Posterior cingulate gyrus (tissue), 11 donors: Measurements from ENCODE around the gene TXLNB.
A peak's percentile ranks its signal among the peaks of the same experiment; 100 is the strongest.

ENCODE experiments used
- DNase-seq, 10 donors: peaks; one replicate each; pipeline versions ENCODE4 v3.0.0 to v3.0.0-alpha.2; 2020 to 2021; ENCODE audit warnings: mixed read lengths in 3 of 10
- intact Hi-C: fragments of 100-400 bp; cut with DNase I; formaldehyde crosslinking; loops from one replicate; pipeline ENCODE4 v1.15.1; 2023

The TXLNB gene

DNA sequence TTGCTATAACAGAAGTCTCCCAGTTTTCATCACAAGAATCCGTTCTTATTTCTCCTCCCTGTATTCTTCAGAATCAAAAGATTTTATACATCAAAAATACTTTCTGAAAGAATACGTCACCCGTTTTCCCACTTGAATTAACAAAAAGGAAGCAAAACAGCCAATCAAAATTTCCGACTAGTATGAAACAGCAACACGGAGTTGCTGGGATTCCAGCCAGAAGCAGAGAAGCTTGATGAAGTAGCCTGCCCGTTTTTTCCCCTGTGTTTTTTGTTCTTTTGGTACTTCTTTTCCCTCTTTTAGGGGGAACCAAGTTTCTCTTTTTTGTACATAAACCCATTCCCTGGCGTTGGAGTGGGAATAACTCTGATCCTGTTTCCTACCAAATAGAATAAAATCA lies 14.6 kb downstream of the TXLNB start:
- intact Hi-C loops = no loop called here
- no peak for DNase-seq

- no peak for DNase-seq
- intact Hi-C loops = no loop called here
Measured at GRCh38 chr6:139275279-139276055, 16.3 kb downstream of the TXLNB start.

GRCh38 chr6:139271056-139271455 lies 20.7 kb downstream of the TXLNB start:
- DNase-seq = no peak
- intact Hi-C loops = no loop called here

- intact Hi-C loops = no loop called here
- DNase-seq = no peak
Measured at GRCh38 chr6:139270249-139270648, 21.5 kb downstream of the TXLNB start.

DNA sequence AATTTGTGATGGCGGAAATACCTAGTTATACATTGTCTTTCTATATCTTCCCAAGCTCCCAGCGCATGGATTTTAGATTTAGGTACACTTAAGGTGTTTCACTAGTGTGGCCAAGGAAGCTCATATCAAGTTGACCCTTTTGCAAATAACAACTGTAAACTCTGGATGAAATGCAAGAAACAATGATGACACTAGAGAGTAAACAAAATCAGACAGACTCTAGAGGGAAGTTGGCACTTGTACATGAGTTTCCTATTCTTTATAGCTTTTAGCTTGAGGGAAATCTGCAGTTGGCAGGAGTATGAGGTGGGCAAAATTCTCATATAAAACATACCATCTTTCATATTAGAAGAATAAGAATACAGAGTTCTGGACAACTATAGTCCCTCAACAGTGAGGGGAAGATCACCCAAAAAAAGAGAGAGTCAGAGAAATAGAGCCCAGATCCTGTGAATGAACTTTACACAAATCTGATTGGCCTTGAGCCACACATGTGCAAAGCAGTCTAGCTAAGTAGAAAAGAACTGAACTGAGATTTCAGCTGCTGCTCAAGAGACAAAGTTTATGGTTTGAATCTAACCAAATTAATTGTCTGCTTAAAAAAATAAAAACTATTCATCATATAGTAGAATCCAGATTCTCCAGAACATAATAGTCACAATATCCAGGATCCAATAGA lies 26.1 kb downstream of the TXLNB start:
- intact Hi-C loops = no loop called here
- no peak for DNase-seq

DNA sequence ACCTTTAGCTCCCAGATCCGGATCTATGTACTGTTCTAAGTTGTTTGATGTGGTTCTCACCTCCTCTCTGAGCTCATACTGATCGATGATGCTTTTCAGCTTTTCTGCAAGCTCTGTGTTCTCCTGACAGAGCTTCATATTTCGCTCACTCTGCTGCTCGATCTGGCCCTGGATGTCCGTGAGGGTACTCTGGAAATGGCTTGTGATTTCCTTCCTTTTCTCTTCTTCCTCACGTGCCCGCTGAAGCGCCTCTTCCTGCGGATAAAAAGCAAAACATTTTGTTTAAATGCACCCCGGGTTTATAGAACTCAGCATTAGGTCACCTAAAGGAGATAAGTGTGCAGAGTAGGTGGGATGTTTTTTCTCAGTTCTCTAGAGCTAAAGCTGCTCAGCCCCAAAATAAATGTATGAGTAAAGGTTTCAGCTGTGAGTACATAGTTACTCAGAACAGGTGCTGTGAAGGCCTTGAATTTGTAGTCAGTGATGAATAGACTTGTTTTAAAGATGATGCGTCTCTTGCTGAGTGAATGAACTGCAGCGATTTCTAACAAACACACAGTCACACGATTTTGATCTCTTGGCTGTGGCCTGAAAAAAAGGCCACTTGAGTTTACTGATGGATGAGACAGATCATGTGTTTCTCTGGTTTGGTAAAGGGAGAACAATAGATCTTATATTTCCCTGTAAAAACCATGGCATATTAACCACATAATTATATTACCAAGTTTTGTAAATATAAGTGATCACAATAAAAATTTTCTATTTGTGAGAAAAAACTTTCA lies 29.1 kb downstream of the TXLNB start:
- intact Hi-C loops = no loop called here
- DNase-seq = no peak

DNA sequence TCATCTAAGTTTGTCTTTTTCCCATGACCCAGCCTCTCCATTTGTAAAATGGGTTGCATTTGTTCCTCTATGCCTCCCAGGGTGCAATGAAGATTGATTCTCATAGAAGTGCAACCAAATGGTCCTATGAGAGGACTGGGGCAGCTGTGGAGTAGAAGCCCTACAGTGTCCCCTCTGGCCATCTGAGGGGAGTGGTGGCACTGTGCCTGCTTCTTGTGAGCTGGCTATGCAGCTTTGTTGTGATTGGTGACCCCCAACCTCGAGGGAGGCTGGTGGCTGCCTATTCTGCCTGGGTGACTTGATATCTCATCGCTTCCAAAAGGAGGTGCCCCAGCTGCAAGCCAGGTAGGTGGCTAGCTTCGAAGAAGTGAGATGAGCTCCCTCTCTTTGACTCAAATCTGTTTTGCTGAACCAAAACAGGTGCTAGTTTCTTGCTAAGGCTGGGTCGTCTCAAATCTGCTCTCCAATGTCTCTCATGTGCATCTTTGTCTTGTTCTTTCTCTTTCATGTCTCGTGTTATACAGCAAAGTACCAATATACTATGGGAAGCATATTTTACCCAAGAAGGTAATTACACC lies 33.9 kb downstream of the TXLNB start:
- intact Hi-C loops = no loop called here
- DNase-seq = no peak

DNA sequence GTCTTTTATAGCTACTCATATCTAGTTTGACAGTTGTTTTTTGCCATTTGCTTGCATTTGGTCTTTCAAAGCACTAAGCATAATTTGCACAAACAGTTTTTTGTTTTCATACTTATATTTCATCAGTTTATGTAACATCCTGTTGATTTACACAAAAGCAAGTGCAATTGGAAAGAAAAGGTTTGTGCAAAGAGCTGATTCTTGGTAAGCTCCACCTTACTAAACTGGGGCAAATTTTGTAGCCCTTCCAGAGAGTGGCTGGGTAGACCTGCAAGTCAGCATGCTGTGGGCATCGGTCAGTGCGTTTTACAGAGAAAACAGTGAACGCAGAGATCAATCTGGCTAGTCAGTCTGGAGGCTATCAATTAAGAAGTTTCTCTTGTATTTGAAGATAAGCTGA lies 34.5 kb downstream of the TXLNB start:
- intact Hi-C loops = no loop called here
- DNase-seq = no peak

- no peak for DNase-seq
- intact Hi-C loops = no loop called here
Measured at GRCh38 chr6:139256087-139256486, 35.7 kb downstream of the TXLNB start.

GRCh38 chr6:139254196-139254595 lies 37.6 kb downstream of the TXLNB start:
- intact Hi-C loops = no loop called here
- DNase-seq = no peak

GRCh38 chr6:139253656-139254055 lies 38.1 kb downstream of the TXLNB start:
- intact Hi-C loops = no loop called here
- no peak for DNase-seq

DNA sequence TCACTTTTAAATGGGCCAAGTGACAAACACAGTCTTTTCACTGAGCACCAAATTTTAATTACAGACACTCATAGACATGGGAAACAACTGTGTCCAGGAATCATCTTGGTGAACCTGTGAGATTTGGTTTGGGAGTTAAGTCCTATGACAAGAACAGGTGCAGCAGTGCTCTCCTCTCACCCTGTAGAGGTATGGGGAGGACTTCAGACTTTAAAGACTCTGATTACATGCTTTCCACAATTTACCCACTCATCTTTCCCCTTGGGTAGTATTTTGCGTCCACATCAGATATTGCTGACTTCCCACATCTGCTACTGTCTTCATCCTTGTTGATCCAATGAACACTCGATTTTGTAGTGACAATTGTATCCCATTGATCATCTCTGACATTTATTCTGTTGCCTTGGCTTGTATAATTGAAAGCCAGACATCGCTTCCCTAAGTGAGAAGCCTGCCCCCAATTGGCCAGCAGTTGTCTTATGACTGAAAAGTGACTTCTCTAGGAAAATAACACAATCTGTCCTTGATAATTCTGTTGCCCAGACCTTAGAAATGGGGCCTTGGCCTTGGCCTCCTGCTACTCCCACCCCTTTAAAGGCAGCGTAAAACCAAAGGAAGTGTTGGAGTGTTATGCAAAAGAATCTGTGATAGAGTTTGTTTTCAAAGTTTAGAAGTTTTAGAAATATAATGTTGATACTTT lies 40.0 kb downstream of the TXLNB start:
- intact Hi-C loops = no loop called here
- DNase-seq = no peak

DNA sequence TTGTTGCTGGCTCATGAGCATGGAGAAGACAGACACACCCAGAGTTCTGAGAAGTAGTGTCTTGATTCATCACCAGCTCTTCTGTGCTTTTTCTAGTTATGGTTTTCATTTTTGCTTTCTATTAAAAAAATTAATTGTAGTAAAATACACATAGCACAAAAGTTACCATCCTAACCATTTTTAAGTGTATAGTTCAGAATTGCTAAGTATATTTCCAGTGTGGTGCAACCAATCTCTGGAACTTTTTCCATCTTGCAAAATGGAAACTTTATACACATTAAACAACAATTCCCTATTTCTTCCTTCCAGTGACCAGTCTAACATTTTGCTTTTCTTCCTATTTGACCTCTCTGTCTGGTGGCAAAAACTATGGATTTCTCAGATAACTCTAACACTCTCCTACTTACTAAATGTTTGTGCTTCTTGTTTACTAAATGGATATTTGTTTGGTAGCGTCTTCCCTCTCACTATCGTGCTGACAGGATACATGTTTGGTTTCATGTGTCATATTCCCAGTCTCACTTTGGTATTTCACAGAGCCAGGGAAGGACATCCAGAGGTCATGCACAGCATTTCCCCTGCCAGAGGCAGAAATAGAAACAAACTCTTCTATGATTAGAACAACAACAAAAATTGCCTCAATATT lies 40.6 kb downstream of the TXLNB start:
- no peak for DNase-seq
- intact Hi-C loops = no loop called here

DNA sequence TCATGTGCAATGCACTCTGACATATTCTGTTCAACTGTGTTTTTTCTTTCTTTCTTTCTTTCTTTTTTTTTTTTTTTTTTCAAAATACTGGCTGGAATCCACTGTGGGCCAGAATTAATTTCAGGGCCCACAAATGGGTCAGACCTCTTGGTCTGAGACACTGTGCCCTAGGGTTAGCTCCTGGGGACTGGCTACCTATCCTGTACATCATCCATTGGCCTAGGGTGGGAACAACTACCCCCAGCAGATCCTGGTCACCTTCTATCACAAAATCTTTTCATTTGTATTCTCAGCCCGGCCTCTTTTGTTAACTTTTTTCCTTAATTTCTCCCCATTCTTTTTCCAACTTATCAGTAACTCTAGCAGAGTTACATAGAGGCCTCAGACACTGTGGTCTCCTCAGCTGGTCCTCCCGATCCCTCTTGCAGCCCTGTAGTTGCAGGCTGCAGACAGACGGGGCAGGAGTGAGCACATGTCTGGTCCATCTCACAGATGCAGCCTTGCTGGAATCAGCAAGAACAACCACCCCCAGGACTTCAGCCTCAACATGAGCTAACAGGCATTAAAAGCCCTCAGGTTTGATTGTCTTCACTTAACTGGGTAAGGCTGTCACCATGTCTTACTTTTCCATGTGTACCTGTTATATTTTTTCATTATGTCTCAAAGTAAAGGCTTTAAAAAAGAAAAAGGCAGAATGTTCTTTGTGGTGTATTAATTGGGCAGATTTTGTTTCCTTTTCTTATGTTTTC lies 41.3 kb downstream of the TXLNB start:
- intact Hi-C loops = no loop called here
- DNase-seq = peak in 5 of 10 donors; percentile 34 to 89 (median 40)

DNA sequence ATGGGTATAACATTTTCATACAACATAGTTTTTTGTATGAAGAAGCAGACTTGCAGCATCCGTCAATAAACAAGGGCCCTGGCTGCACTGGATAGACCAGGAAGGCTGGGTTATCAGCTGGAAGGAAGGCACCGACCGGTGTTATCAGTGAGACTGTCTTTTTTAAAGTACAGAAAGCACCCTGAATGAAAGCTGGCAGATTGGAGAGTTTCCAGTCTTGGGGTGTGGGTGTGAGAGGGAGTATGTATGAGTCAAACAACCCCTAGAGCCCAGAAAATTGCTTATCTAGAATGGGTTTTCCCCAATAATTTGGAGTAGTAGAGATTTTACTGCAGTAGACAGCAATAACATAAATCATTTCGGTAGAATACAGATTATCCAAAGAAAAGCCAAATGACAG lies 42.4 kb downstream of the TXLNB start:
- no peak for DNase-seq
- intact Hi-C loops = no loop called here

GRCh38 chr6:139248911-139249310 lies 42.9 kb downstream of the TXLNB start:
- intact Hi-C loops = no loop called here
- no peak for DNase-seq

DNA sequence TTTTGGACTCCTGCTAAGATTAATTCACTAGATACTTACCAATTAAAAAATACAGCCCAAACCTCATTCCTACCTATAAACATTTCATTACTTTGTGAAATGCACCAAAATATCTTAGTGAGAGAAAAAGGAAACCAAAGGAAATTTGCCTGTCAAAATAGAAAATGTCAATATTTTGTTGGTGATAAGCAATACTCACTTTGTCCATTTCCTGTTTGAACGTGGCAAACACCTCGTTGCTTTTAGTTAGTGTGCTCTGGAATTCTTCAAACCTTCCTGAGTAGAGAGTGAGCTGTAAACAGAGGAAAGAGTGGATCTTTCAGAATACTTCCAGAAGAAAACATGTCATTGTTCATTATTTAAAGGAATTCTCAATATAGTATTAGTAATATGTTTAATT lies 44.2 kb downstream of the TXLNB start:
- intact Hi-C loops = no loop called here
- no peak for DNase-seq

DNA sequence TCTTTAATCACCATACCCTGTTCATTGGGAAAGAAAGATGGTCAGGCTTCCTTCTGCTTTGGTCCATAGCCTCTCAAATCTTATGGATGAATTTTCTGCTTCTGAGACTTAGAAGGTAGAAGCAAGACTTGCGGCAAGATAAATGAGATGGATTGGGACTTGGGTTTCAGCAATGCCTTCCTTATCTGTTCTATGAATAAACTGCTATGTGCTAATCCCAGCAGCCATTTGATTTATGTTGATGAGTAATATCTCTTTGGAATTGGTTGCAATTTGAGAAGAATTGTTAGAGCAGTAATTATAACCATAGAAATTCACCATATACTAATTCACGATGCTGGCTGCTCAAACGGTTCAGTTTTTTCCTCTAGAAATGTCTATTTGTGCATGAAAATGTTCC lies 48.3 kb downstream of the TXLNB start:
- intact Hi-C loops = no loop called here
- no peak for DNase-seq

- DNase-seq = no peak
- intact Hi-C loops = no loop called here
Measured at GRCh38 chr6:139242457-139243240, 49.1 kb downstream of the TXLNB start.
